ENCODE data around the gene JARID2.

DNA sequence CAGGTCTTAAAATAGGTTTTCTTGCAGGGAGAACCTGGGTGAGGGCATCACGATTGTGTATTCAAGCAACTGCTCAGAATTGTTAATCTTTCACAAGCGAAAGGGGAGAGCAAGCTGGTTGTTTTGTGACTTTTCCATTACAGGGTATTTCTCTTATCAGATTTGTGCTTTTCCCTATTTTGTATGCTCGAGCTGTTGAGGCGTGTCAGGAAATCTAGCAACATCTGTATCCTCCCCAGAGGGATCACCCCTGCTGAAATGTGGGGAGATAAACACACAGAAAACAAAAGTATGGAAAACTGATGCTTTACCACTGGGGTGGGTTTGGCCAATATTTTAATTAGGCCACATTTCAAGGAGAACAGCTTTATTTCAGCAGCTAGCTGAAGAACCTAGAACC, 230.0 kb downstream of the JARID2 start:
- no peak for TF ChIP-seq EZH2 (optimal IDR thresholded peaks at IDR 0.05; ENCODE audit: low read depth, low read length)
- TF ChIP-seq, protein P1, sequence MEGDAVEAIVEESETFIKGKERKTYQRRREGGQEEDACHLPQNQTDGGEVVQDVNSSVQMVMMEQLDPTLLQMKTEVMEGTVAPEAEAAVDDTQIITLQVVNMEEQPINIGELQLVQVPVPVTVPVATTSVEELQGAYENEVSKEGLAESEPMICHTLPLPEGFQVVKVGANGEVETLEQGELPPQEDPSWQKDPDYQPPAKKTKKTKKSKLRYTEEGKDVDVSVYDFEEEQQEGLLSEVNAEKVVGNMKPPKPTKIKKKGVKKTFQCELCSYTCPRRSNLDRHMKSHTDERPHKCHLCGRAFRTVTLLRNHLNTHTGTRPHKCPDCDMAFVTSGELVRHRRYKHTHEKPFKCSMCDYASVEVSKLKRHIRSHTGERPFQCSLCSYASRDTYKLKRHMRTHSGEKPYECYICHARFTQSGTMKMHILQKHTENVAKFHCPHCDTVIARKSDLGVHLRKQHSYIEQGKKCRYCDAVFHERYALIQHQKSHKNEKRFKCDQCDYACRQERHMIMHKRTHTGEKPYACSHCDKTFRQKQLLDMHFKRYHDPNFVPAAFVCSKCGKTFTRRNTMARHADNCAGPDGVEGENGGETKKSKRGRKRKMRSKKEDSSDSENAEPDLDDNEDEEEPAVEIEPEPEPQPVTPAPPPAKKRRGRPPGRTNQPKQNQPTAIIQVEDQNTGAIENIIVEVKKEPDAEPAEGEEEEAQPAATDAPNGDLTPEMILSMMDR (IDR thresholded peaks at IDR 0.05; ENCODE audit: low read length): no peak
